ENCODE data around the gene SPTB.

SPTB gene

GRCh38 chr14:64838656-64839055 is 41.1 kb downstream of the SPTB start:
- Histone ChIP-seq H3K4me3 (ENCODE audit: insufficient read depth, low read length, poor library complexity, severe bottlenecking) (no peak overlapping the region), H3K4me2 (ENCODE audit: low read depth, low read length, poor library complexity, severe bottlenecking) (no peak overlapping the region), H3K9me2 (replicated peaks; ENCODE audit: insufficient read depth, low read length) (no peaks in the 10 kb centered on the region), H3K27me3 (ENCODE audit: low read length) (no peaks in the 10 kb centered on the region), H3K9me3 (ENCODE audit: insufficient read depth, low read length) (no peaks in the 10 kb centered on the region), H3K27ac (ENCODE audit: low read depth, low read length) (no peak overlapping the region), H3K36me3 (ENCODE audit: low read length) (no peaks in the 10 kb centered on the region), H3K79me2 (ENCODE audit: insufficient read depth, low read length) (no peaks in the 10 kb centered on the region), H3K9ac (ENCODE audit: low read length) (no peak overlapping the region), H2AFZ (ENCODE audit: low read depth, low read length, severe bottlenecking) (no peak overlapping the region), H3F3A (ENCODE audit: insufficient read depth) (no peaks in the 10 kb centered on the region), H4K20me1 (ENCODE audit: low read depth, low read length) (no peaks in the 10 kb centered on the region)
- TF ChIP-seq CTCF (IDR thresholded peaks at IDR 0.05; ENCODE audit: insufficient read depth, low read length, poor library complexity, severe bottlenecking) = no peak
- TF ChIP-seq EZH2phosphoT487 (conservative IDR thresholded peaks at IDR 0.05; ENCODE audit: low read length) = no peak

- no peaks in the 10 kb centered on the region for H3K9me2 ChIP-seq (replicated peaks; ENCODE audit: insufficient read depth, low read length)
- H3K9ac ChIP-seq (ENCODE audit: low read length) = no peak overlapping the region
- no peaks in the 10 kb centered on the region for H3K79me2 ChIP-seq (ENCODE audit: insufficient read depth, low read length)
- H3K4me2 ChIP-seq (ENCODE audit: low read depth, low read length, poor library complexity, severe bottlenecking) = no peak overlapping the region
- no peak overlapping the region for H3K4me3 ChIP-seq (ENCODE audit: insufficient read depth, low read length, poor library complexity, severe bottlenecking)
- H2AFZ ChIP-seq (ENCODE audit: low read depth, low read length, severe bottlenecking) = no peak overlapping the region
- no peaks in the 10 kb centered on the region for H3F3A ChIP-seq (ENCODE audit: insufficient read depth)
- no peaks in the 10 kb centered on the region for H3K9me3 ChIP-seq (ENCODE audit: insufficient read depth, low read length)
- no peaks in the 10 kb centered on the region for H3K27me3 ChIP-seq (ENCODE audit: low read length)
- no peaks in the 10 kb centered on the region for H4K20me1 ChIP-seq (ENCODE audit: low read depth, low read length)
- no peak overlapping the region for H3K27ac ChIP-seq (ENCODE audit: low read depth, low read length)
- TF ChIP-seq CTCF (IDR thresholded peaks at IDR 0.05; ENCODE audit: insufficient read depth, low read length, poor library complexity, severe bottlenecking) = no peak
- TF ChIP-seq EZH2phosphoT487 (conservative IDR thresholded peaks at IDR 0.05; ENCODE audit: low read length) = no peak
- H3K36me3 ChIP-seq (ENCODE audit: low read length) = no peaks in the 10 kb centered on the region
Observed at GRCh38 chr14:64835431-64835830, 44.3 kb downstream of the SPTB start.

GRCh38 chr14:64834965-64835364 is 44.7 kb downstream of the SPTB start:
- Histone ChIP-seq H3K9ac (ENCODE audit: low read length) (no peak overlapping the region), H4K20me1 (ENCODE audit: low read depth, low read length) (no peaks in the 10 kb centered on the region), H3K36me3 (ENCODE audit: low read length) (no peaks in the 10 kb centered on the region), H3F3A (ENCODE audit: insufficient read depth) (no peaks in the 10 kb centered on the region), H2AFZ (ENCODE audit: low read depth, low read length, severe bottlenecking) (no peak overlapping the region), H3K79me2 (ENCODE audit: insufficient read depth, low read length) (no peaks in the 10 kb centered on the region), H3K27ac (ENCODE audit: low read depth, low read length) (no peak overlapping the region), H3K4me2 (ENCODE audit: low read depth, low read length, poor library complexity, severe bottlenecking) (no peak overlapping the region), H3K4me3 (ENCODE audit: insufficient read depth, low read length, poor library complexity, severe bottlenecking) (no peak overlapping the region), H3K9me2 (replicated peaks; ENCODE audit: insufficient read depth, low read length) (no peaks in the 10 kb centered on the region), H3K27me3 (ENCODE audit: low read length) (no peaks in the 10 kb centered on the region), H3K9me3 (ENCODE audit: insufficient read depth, low read length) (no peaks in the 10 kb centered on the region)
- TF ChIP-seq EZH2phosphoT487 (conservative IDR thresholded peaks at IDR 0.05; ENCODE audit: low read length) = no peak
- TF ChIP-seq CTCF (IDR thresholded peaks at IDR 0.05; ENCODE audit: insufficient read depth, low read length, poor library complexity, severe bottlenecking) = no peak

Data from SU-DHL-6 (cell line).